Erythroblast (primary cell): ENCODE measurements around the gene PIK3IP1.
"Not testable (repeated sequence)": the region's sequence is repeated elsewhere in the genome, so short reads cannot be mapped to it uniquely, and the experiment has no call there.

Experiments
- DNase-seq, 2 experiments: peaks; one replicate each; lab custom pipeline; 2025; lab: John Stamatoyannopoulos, UW
- GATA1 ChIP-seq: IDR thresholded peaks from 2 replicates; pipeline ENCODE4 v1.6.1; 2011; ENCODE audit warnings: low read depth, mild to moderate bottlenecking, control low read depth, low read length, moderate library complexity
- POLR2A ChIP-seq: IDR thresholded peaks from 2 replicates; pipeline ENCODE4 v1.6.1; 2011; ENCODE audit warnings: mild to moderate bottlenecking, low read length

Gene PIK3IP1

GRCh38 chr22:31263896-31264640 is 28.2 kb downstream of the PIK3IP1 start:
- DNase-seq: no peak
- no peak for TF ChIP-seq GATA1
- TF ChIP-seq POLR2A: no peak

GRCh38 chr22:31262312-31263133 is 29.8 kb downstream of the PIK3IP1 start:
- DNase-seq: no peak
- TF ChIP-seq POLR2A (no peak), GATA1 (no peak)

- no peak for DNase-seq
- TF ChIP-seq GATA1: no peak
These were observed 31.8 kb downstream of the PIK3IP1 start for GRCh38 chr22:31260474-31260856.

- no peak for TF ChIP-seq POLR2A
- no peak for TF ChIP-seq GATA1
- DNase-seq: no peak
These were observed 32.4 kb downstream of the PIK3IP1 start for GRCh38 chr22:31259798-31260473.

GRCh38 chr22:31253949-31254348 is 38.3 kb downstream of the PIK3IP1 start:
- TF ChIP-seq GATA1 (no peak), POLR2A (no peak)
- DNase-seq: no peak

- TF ChIP-seq POLR2A (no peak), GATA1 (no peak)
- DNase-seq: no peak
These were observed 41.3 kb downstream of the PIK3IP1 start for GRCh38 chr22:31250740-31251600.

- DNase-seq: no peak
- TF ChIP-seq GATA1 (no peak), POLR2A (no peak)
These were observed 43.0 kb downstream of the PIK3IP1 start for GRCh38 chr22:31248965-31249958.

GRCh38 chr22:31248138-31248745 is 44.0 kb downstream of the PIK3IP1 start:
- TF ChIP-seq GATA1 (no peak), POLR2A (no peak)

GRCh38 chr22:31247726-31248125 is 44.6 kb downstream of the PIK3IP1 start:
- DNase-seq: no peak

More at GRCh38 chr22:31248138-31248745, 44.0 kb downstream of the PIK3IP1 start:
- peak; percentile 48 to 54 for DNase-seq

GRCh38 chr22:31246687-31247086 is 45.6 kb downstream of the PIK3IP1 start:
- DNase-seq: no peak
- TF ChIP-seq GATA1 (no peak), POLR2A (no peak)

More at GRCh38 chr22:31247726-31248125, 44.6 kb downstream of the PIK3IP1 start:
- no peak for TF ChIP-seq POLR2A
- TF ChIP-seq GATA1: no peak

GRCh38 chr22:31245998-31246397 is 46.3 kb downstream of the PIK3IP1 start:
- DNase-seq: not testable (repeated sequence)
